ENCODE measurements around the gene KDELR1.

KDELR1 gene

GRCh38 chr19:48405850-48406249, 14.5 kb upstream of the KDELR1 start:
- no peak for DNase-seq (ENCODE audit: low read depth)
- TF ChIP-seq CTCF (conservative IDR thresholded peaks at IDR 0.05; ENCODE audit: low read depth, low read length) = no peak
- no peak overlapping the region for H3K4me3 ChIP-seq (ENCODE audit: low read depth, low read length)

- H3K4me3 ChIP-seq (ENCODE audit: low read depth, low read length) = no peak overlapping the region
- TF ChIP-seq CTCF (conservative IDR thresholded peaks at IDR 0.05; ENCODE audit: low read depth, low read length) = no peak
- DNase-seq (ENCODE audit: low read depth) = no peak
Observed at GRCh38 chr19:48405010-48405659, 13.8 kb upstream of the KDELR1 start.

- peak; percentile 85 for DNase-seq (ENCODE audit: low read depth)
Observed at GRCh38 chr19:48403606-48404005, 12.3 kb upstream of the KDELR1 start.

GRCh38 chr19:48401287-48401686, 9.9 kb upstream of the KDELR1 start:
- H3K4me3 ChIP-seq (ENCODE audit: low read depth, low read length) = no peak overlapping the region
- no peak for TF ChIP-seq CTCF (conservative IDR thresholded peaks at IDR 0.05; ENCODE audit: low read depth, low read length)
- DNase-seq (ENCODE audit: low read depth) = no peak

More at GRCh38 chr19:48403606-48404005, 12.3 kb upstream of the KDELR1 start:
- no peak overlapping the region for H3K4me3 ChIP-seq (ENCODE audit: low read depth, low read length)
- no peak for TF ChIP-seq CTCF (conservative IDR thresholded peaks at IDR 0.05; ENCODE audit: low read depth, low read length)

GRCh38 chr19:48400018-48400742, 8.8 kb upstream of the KDELR1 start:
- DNase-seq (ENCODE audit: low read depth) = peak; percentile 91
- peak overlapping the region; percentile 11 for H3K4me3 ChIP-seq (ENCODE audit: low read depth, low read length)
- no peak for TF ChIP-seq CTCF (conservative IDR thresholded peaks at IDR 0.05; ENCODE audit: low read depth, low read length)

- peak; percentile 94 for DNase-seq (ENCODE audit: low read depth)
- peak overlapping the region; percentile 69 for H3K4me3 ChIP-seq (ENCODE audit: low read depth, low read length)
- no peak for TF ChIP-seq CTCF (conservative IDR thresholded peaks at IDR 0.05; ENCODE audit: low read depth, low read length)
Observed at GRCh38 chr19:48398375-48399235, 7.3 kb upstream of the KDELR1 start.

Measured in choroid plexus epithelial cell (primary cell).